Subcutaneous adipose tissue (tissue), 4 donors: ENCODE results near the gene RASL12. TPM values are rescaled to one million over a fixed set of nuclear protein-coding genes. Genes with fewer than 3 reads are reported as not detected.

Source experiments
- CTCF ChIP-seq: fragments of 450-650 bp; IDR thresholded peaks from one replicate; pipeline ENCODE4 v1.5.1; 2016; ENCODE audit warnings: low read depth, mild to moderate bottlenecking, control low read depth, antibody characterized with exemption, moderate library complexity
- total RNA-seq, 4 donors: library from RNA; depleted of rRNA; stranded (reverse); fragments of >200 nt; gene quantifications; one replicate each; pipeline ENCODE4 v1.1.0, GENCODE V29; 2016

Gene RASL12
- total RNA-seq, 4 donors from 2014 or later, result 2.6 to 13.6 (median 7.7) TPM

- TF ChIP-seq CTCF, result no peak
Observed at GRCh38 chr15:65054333-65055200, 13.2 kb downstream of the RASL12 start.

- TF ChIP-seq CTCF, result no peak
Observed at GRCh38 chr15:65052956-65053355, 14.8 kb downstream of the RASL12 start.

GRCh38 chr15:65051266-65051665 is 16.5 kb downstream of the RASL12 start:
- no peak for TF ChIP-seq CTCF

- no peak for TF ChIP-seq CTCF
Observed at GRCh38 chr15:65050270-65050669, 17.5 kb downstream of the RASL12 start.

GRCh38 chr15:65049418-65049840 is 18.4 kb downstream of the RASL12 start:
- TF ChIP-seq CTCF, result no peak

- no peak for TF ChIP-seq CTCF
Observed at GRCh38 chr15:65048241-65048640, 19.6 kb downstream of the RASL12 start.

GRCh38 chr15:65044724-65045481 is 22.9 kb downstream of the RASL12 start, which contains the start of gene SLC51B:
Gene SLC51B, plus strand, starts transcription at chr15:65045387. Its CDS starts 4,618 bp downstream, at chr15:65050005.
- TF ChIP-seq CTCF, result no peak
